ENCODE measurements around the gene MED17. TPM values are rescaled to one million over a fixed set of nuclear protein-coding genes. Genes with fewer than 3 reads are reported as not detected.

MED17 gene
- total and polyA plus RNA-seq, 2 of the 13 experiments (the other 11 are each of a cell fraction or from before 2014, with no cell fraction given) = 23.1 to 37.0 TPM

GRCh38 chr11:93841446-93841845 is 57.4 kb downstream of the MED17 start:
- ChIA-PET POLR2A (interaction anchor here (1.0 kb wide), 1 partner anchor 100 kb away, joined by 3 read pairs; the partner anchor contains the start of genes C11orf54 and TAF1D), CTCF (ENCODE audit: low intra/inter-chr PET ratio, low total read pairs) (no interaction called here)
- no peak for DNase-seq (ENCODE audit: low spot score)
- Histone ChIP-seq H3K4me3 (replicated peaks in 1 of 3; ENCODE audit: insufficient read depth in 1 of 3, low read depth in 2 of 3, low read length in 3 of 3) (no peak overlapping the region), H3K9me3 (ENCODE audit: low read length) (no peaks in the 10 kb centered on the region), H2AFZ (ENCODE audit: low read length) (no peak overlapping the region), H3K36me3 (replicated peaks in 1 of 2; ENCODE audit: control insufficient read depth in 1 of 2, insufficient read depth in 2 of 2, low read length in 2 of 2) (no peaks in the 10 kb centered on the region), H3K4me2 (ENCODE audit: low read depth, low read length) (no peak overlapping the region), H3K27ac (ENCODE audit: extremely low read length, insufficient read depth, low read length) (no peak overlapping the region), H3K9ac (ENCODE audit: insufficient read depth, low read depth, low read length) (no peak overlapping the region), H3K79me2 (ENCODE audit: insufficient read depth, low read length) (no peaks in the 10 kb centered on the region), H3K27me3 (ENCODE audit: control insufficient read depth in 1 of 2, insufficient read depth in 2 of 2, low read length in 2 of 2) (peaks cover 0 to 26% of the 10 kb centered on the region in 2 experiments; a peak in 2 of 5 replicates), H4K20me1 (ENCODE audit: insufficient read depth, low read length) (no peaks in the 10 kb centered on the region), H3K4me1 (ENCODE audit: insufficient read depth, low read length) (peaks cover 17% of the 10 kb centered on the region)
- no peak for FAIRE-seq
- BruUV-seq (replicated peaks) = no TSS peak
- TF ChIP-seq KLF15 (CRISPR knock-in tag; IDR thresholded peaks at IDR 0.05; ENCODE audit: borderline replicate concordance) = no peak
- no peak for TF ChIP-seq ZFP36L2 (CRISPR knock-in tag; IDR thresholded peaks at IDR 0.05)
- TF ChIP-seq SP4 (CRISPR knock-in tag; IDR thresholded peaks at IDR 0.05) = no peak
- no peak for TF ChIP-seq DDIT3 (CRISPR knock-in tag; IDR thresholded peaks at IDR 0.05)
- no peak for TF ChIP-seq SNAPC5 (CRISPR knock-in tag; IDR thresholded peaks at IDR 0.05; ENCODE audit: borderline replicate concordance)
- no peak for TF ChIP-seq EP300 (IDR thresholded peaks at IDR 0.05; ENCODE audit: low read depth in 2 of 2, low read length in 2 of 2)
- TF ChIP-seq EP300 (CRISPR knock-in tag; IDR thresholded peaks at IDR 0.05; ENCODE audit: borderline replicate concordance) = no peak
- TF ChIP-seq JARID2 (CRISPR knock-in tag; IDR thresholded peaks at IDR 0.05; ENCODE audit: insufficient replicate concordance) = no peak
- TF ChIP-seq ZBTB37 (CRISPR knock-in tag; IDR thresholded peaks at IDR 0.05) = no peak
- TF ChIP-seq ZNF230 (CRISPR knock-in tag; IDR thresholded peaks at IDR 0.05) = no peak
- TF ChIP-seq ZNF777 (CRISPR knock-in tag; IDR thresholded peaks at IDR 0.05) = no peak
- no peak for TF ChIP-seq ZNF503 (CRISPR knock-in tag; IDR thresholded peaks at IDR 0.05)
- no peak for TF ChIP-seq CBFB (CRISPR knock-in tag; IDR thresholded peaks at IDR 0.05)
- no peak for TF ChIP-seq ZBTB33 (CRISPR knock-in tag; IDR thresholded peaks at IDR 0.05)
- TF ChIP-seq E2F5 (CRISPR knock-in tag; conservative IDR thresholded peaks at IDR 0.05) = no peak
- no peak for TF ChIP-seq KLF13 (CRISPR knock-in tag; IDR thresholded peaks at IDR 0.05)
- TF ChIP-seq SNAPC2 (CRISPR knock-in tag; IDR thresholded peaks at IDR 0.05) = no peak
- no peak for TF ChIP-seq MEIS1 (CRISPR knock-in tag; IDR thresholded peaks at IDR 0.05; ENCODE audit: borderline replicate concordance)
- ATAC-seq = no peak
- intact Hi-C loops (cut with micrococcal nuclease; ENCODE audit: unreplicated experiment) (no loop called here), in situ Hi-C loops (cut with HindIII; ENCODE audit: extremely low pct_ligation_motif_present, low pct_unique_long_range_greater_than_20kb) (no loop called here)
- 6% methylated on average over 2 of the region's 2 CpGs for WGBS (ENCODE audit: low lambda C conversion rate)

All from HepG2 (cell line).